Ovary (tissue), 9 donors: Measurements from ENCODE around the gene CACNA2D1. TPM values are rescaled to one million over a fixed set of nuclear protein-coding genes. Genes with fewer than 3 reads are reported as not detected.

Experiments used
- DNase-seq, 5 donors: peaks; one replicate each; pipeline ENCODE4 v3.0.0-alpha.2; 2019 to 2020
- H3K27ac ChIP-seq, 2 donors: fragments of 200-600 bp; one replicate each; pipeline versions ENCODE4 v1.5.1 to v1.8.0; 2019 to 2022
- H3K27me3 ChIP-seq: fragments of 200-600 bp; one replicate; pipeline ENCODE4 v1.8.0; 2022
- H3K36me3 ChIP-seq: fragments of 200-600 bp; sonication (generic); one replicate; pipeline ENCODE4 v1.5.1; 2019
- H3K4me1 ChIP-seq: one replicate; pipeline ENCODE4 v1.8.1; 2013; ENCODE audit warnings: mild to moderate bottlenecking, moderate library complexity; ENCODE audit not compliant: insufficient read depth
- H3K4me3 ChIP-seq: fragments of 200-600 bp; sonication (generic); one replicate; pipeline ENCODE4 v1.5.1; 2017
- H3K9me3 ChIP-seq, 2 donors: fragments of 200-600 bp in 1 of 2; sonication (generic) in 1 of 2; one replicate each; pipeline versions ENCODE4 v1.5.1 to v1.8.1; 2013 to 2019; ENCODE audit warnings: mild to moderate bottlenecking in 1 of 2, moderate library complexity in 1 of 2
- CTCF ChIP-seq, 3 donors: fragments of 450-650 bp in 2 of 3; fragments of 200-600 bp in 1 of 3; IDR thresholded peaks; one replicate each; pipeline versions ENCODE4 v1.5.1 to v1.8.0; 2016 to 2022; ENCODE audit warnings: antibody characterized with exemption in 3 of 3, mild to moderate bottlenecking in 1 of 3
- EP300 ChIP-seq: sonication (generic); formaldehyde crosslinking; IDR thresholded peaks from one replicate; pipeline ENCODE4 v1.6.1; 2017; ENCODE audit warnings: antibody characterized with exemption
- POLR2A ChIP-seq: fragments of 450-650 bp; IDR thresholded peaks from one replicate; pipeline ENCODE4 v1.6.1; 2017; ENCODE audit warnings: antibody characterized with exemption, mild to moderate bottlenecking, moderate library complexity
- WGBS, 3 donors: extraction: QIAGEN DNeasy Blood & Tissue Kit in 1 of 3; methylation state at CpG; one replicate each; pipeline versions ENCODE4 v1.1.5 to v1.1.7; 2013 to 2017; 5-methylcytosine and 5-hydroxymethylcytosine counted together
- intact Hi-C, 4 donors: fragments of 100-400 bp; cut with DNase I; formaldehyde crosslinking; loops; one replicate each; pipeline versions ENCODE4 v1.11.0 to v1.15.1; 2022 to 2023
- polyA plus RNA-seq, 2 donors: library from polyadenylated mRNA; stranded (reverse); fragments of 200-250 nt in 1 of 2; fragments of 350-450 nt in 1 of 2; fragmentation: Illumina TruSeq in 1 of 2; extraction: RNeasy Lipid Tissue Mini Kit (QIAGEN cat#74804) in 1 of 2; gene quantifications; one replicate each; pipeline ENCODE4 v1.2.3, GENCODE V29; 2013 to 2014
- total RNA-seq, 7 donors: library from RNA; depleted of rRNA in 2 of 7; stranded (reverse); fragments of >200 nt in 2 of 7; fragmentation: NEBNext Ultra II Directional in 3 of 7; extraction: Animal tissue kit (Norgen Biotek cat#: 25700) in 3 of 7; gene quantifications; one replicate each; pipeline versions ENCODE4 v1.1.0 to v1.2.4, GENCODE V29; 2016 to 2023
- donor health status: DM: no; HTN: no; CAD: no; lungs with moderate emphysema.
- donor health status: DM: no; HTN: no; CAD: no.
- donor health status: Bipolar disorder and iron deficiency.
- donor health status: DM: yes; HTN: yes; CAD: no.
- donor health status: DM: no; HTN: no; CAD: no.
- donor health status: DM: yes; HTN: yes; CAD: no.

CACNA2D1 gene
- total and polyA plus RNA-seq, 9 donors: 6.6 to 34.2 (median 18.8) TPM

GRCh38 chr7:82173400-82174021 lies 270.1 kb downstream of the CACNA2D1 start:
- WGBS, 3 donors: 78 to 88% (median 82%) methylated on average over 4 of the region's 4 CpGs
- intact Hi-C loops: no loop called here
- H3K36me3 ChIP-seq: no peaks in the 10 kb centered on the region

GRCh38 chr7:82172881-82173280 lies 270.7 kb downstream of the CACNA2D1 start:
- H3K4me1 ChIP-seq: no peaks in the 10 kb centered on the region
- H3K27ac ChIP-seq: no peak overlapping the region
- H3K9me3 ChIP-seq: no peaks in the 10 kb centered on the region
- H3K27me3 ChIP-seq: no peaks in the 10 kb centered on the region
- 46 to 60% (median 48%) methylated on average over 2 of the region's 2 CpGs for WGBS, 3 donors
- intact Hi-C loops: no loop called here
- DNase-seq: no peak
- TF ChIP-seq POLR2A (no peak), EP300 (no peak), CTCF (IDR thresholded peaks at IDR 0.05) (no peak)
- no peak overlapping the region for H3K4me3 ChIP-seq
- no peaks in the 10 kb centered on the region for H3K36me3 ChIP-seq

More at GRCh38 chr7:82173400-82174021, 270.1 kb downstream of the CACNA2D1 start:
- no peaks in the 10 kb centered on the region for H3K4me1 ChIP-seq
- H3K27ac ChIP-seq: no peak overlapping the region
- no peak for DNase-seq
- no peaks in the 10 kb centered on the region for H3K27me3 ChIP-seq
- H3K9me3 ChIP-seq: no peaks in the 10 kb centered on the region
- TF ChIP-seq EP300: no peak
- no peak overlapping the region for H3K4me3 ChIP-seq

- 90 to 98% (median 94%) methylated on average over 1 of the region's 1 CpG for WGBS, 3 donors
Measured at GRCh38 chr7:82172017-82172416, 271.6 kb downstream of the CACNA2D1 start.

GRCh38 chr7:82167558-82168314 lies 275.8 kb downstream of the CACNA2D1 start:
- TF ChIP-seq EP300: no peak
- no peak for TF ChIP-seq POLR2A
- TF ChIP-seq CTCF (IDR thresholded peaks at IDR 0.05): no peak
- no peak overlapping the region for H3K27ac ChIP-seq
- H3K27me3 ChIP-seq: no peaks in the 10 kb centered on the region
- H3K36me3 ChIP-seq: no peaks in the 10 kb centered on the region
- 88 to 96% (median 89%) methylated on average over 2 of the region's 2 CpGs for WGBS, 3 donors
- no peaks in the 10 kb centered on the region for H3K9me3 ChIP-seq
- H3K4me1 ChIP-seq: no peaks in the 10 kb centered on the region
- intact Hi-C loops: no loop called here
- no peak overlapping the region for H3K4me3 ChIP-seq
- DNase-seq: no peak

More at GRCh38 chr7:82172017-82172416, 271.6 kb downstream of the CACNA2D1 start:
- no peak for DNase-seq
- H3K4me3 ChIP-seq: no peak overlapping the region
- H3K27me3 ChIP-seq: no peaks in the 10 kb centered on the region
- no peaks in the 10 kb centered on the region for H3K9me3 ChIP-seq
- no peak overlapping the region for H3K27ac ChIP-seq
- no peaks in the 10 kb centered on the region for H3K4me1 ChIP-seq
- TF ChIP-seq CTCF (IDR thresholded peaks at IDR 0.05): no peak
- no peak for TF ChIP-seq EP300
- TF ChIP-seq POLR2A: no peak
- intact Hi-C loops: no loop called here
- no peaks in the 10 kb centered on the region for H3K36me3 ChIP-seq
